SH-SY5Y (cell line): ENCODE results near the gene SLC7A14.

ENCODE experiments used
- GATA2 ChIP-seq: IDR thresholded peaks from 2 replicates; pipeline ENCODE4 v1.6.1; 2011; ENCODE audit warnings: mild to moderate bottlenecking, low read depth, low read length
- GATA3 ChIP-seq: IDR thresholded peaks from 2 replicates; pipeline ENCODE4 v1.6.1; 2011; ENCODE audit warnings: low read depth, mild to moderate bottlenecking, low read length, moderate library complexity

GRCh38 chr3:170600005-170600624 is 14.2 kb upstream of the SLC7A14 start:
- no peak for TF ChIP-seq GATA2
- no peak for TF ChIP-seq GATA3
